CD4-positive, alpha-beta memory T cell (primary cell): ENCODE results near the gene GRID1. TPM values are rescaled to one million over a fixed set of nuclear protein-coding genes. Genes with fewer than 3 reads are reported as not detected.

Source experiments
- CTCF ChIA-PET: fragments of 350-600 bp; sonication (Branson Sonifier 250); formaldehyde crosslinking; loops from one replicate; lab custom pipeline; 2021; ENCODE audit warnings: inconsistent platforms; ENCODE audit not compliant: partially characterized antibody; lab: Charles Lee
- POLR2A ChIA-PET: fragments of 350-600 bp; sonication (Branson Sonifier 250); formaldehyde crosslinking; loops from one replicate; lab custom pipeline; 2021; ENCODE audit not compliant: partially characterized antibody; lab: Charles Lee
- DNase-seq, 5 donors: peaks; one replicate each; pipeline versions ENCODE4 v3.0.0 to v3.0.0-alpha.2; 2020 to 2022; ENCODE audit warnings: mixed read lengths in 1 of 5
- H3K27ac ChIP-seq: one replicate; pipeline ENCODE4 v1.7.0; 2013; ENCODE audit warnings: low read depth, low read length
- H3K27me3 ChIP-seq: 2 replicates; pipeline ENCODE4 v1.7.0; 2013; ENCODE audit warnings: mild to moderate bottlenecking, low read length, moderate library complexity; ENCODE audit not compliant: insufficient read depth
- H3K36me3 ChIP-seq: 2 replicates; pipeline ENCODE4 v1.7.0; 2013; ENCODE audit warnings: mild to moderate bottlenecking, low read length, moderate library complexity; ENCODE audit not compliant: insufficient read depth
- H3K4me1 ChIP-seq: 2 replicates; pipeline ENCODE4 v1.7.0; 2013; ENCODE audit warnings: mild to moderate bottlenecking, low read length, moderate library complexity; ENCODE audit not compliant: insufficient read depth
- H3K4me3 ChIP-seq, 2 donors: one replicate each; pipeline ENCODE4 v1.7.0; 2013; ENCODE audit warnings: low read length in 2 of 2, mild to moderate bottlenecking in 1 of 2
- H3K9me3 ChIP-seq, 2 donors: one replicate each; pipeline ENCODE4 v1.7.0; 2013; ENCODE audit warnings: low read length in 2 of 2, control low read depth in 1 of 2; ENCODE audit not compliant: control insufficient read depth in 1 of 2
- H3K27ac Mint-ChIP-seq, 7 donors: one replicate each; pipeline ENCODE4 v1.8.0; 2020 to 2021; ENCODE audit warnings: mixed read lengths in 7 of 7, mild to moderate bottlenecking in 6 of 7, inconsistent platforms in 3 of 7, moderate library complexity in 3 of 7
- H3K27me3 Mint-ChIP-seq, 2 donors: one replicate each; pipeline ENCODE4 v1.8.0; 2020 to 2021; ENCODE audit warnings: mixed read lengths in 2 of 2
- H3K36me3 Mint-ChIP-seq, 2 donors: one replicate each; pipeline ENCODE4 v1.8.0; 2020 to 2021; ENCODE audit warnings: mixed read lengths in 2 of 2, inconsistent platforms in 1 of 2, mild to moderate bottlenecking in 1 of 2
- H3K4me1 Mint-ChIP-seq, 4 donors: one replicate each; pipeline ENCODE4 v1.8.0; 2020 to 2021; ENCODE audit warnings: mixed read lengths in 4 of 4, mild to moderate bottlenecking in 1 of 4
- H3K4me3 Mint-ChIP-seq, 8 donors: one replicate each; pipeline ENCODE4 v1.8.0; 2020 to 2021; ENCODE audit warnings: mixed read lengths in 8 of 8, mild to moderate bottlenecking in 7 of 8, moderate library complexity in 6 of 8, inconsistent platforms in 3 of 8
- H3K9me3 Mint-ChIP-seq, 8 donors: one replicate each; pipeline ENCODE4 v1.8.0; 2020 to 2021; ENCODE audit warnings: mixed read lengths in 8 of 8, mild to moderate bottlenecking in 5 of 8, inconsistent platforms in 3 of 8, moderate library complexity in 1 of 8
- intact Hi-C: fragments of 100-400 bp; cut with micrococcal nuclease; formaldehyde crosslinking; loops from one replicate; pipeline ENCODE4 v1.15.1; 2023
- polyA plus RNA-seq, 2 donors: library from polyadenylated mRNA; unstranded; fragments of 300-500 nt; fragmentation: Illumina TruSeq; gene quantifications; one replicate each; pipeline ENCODE4 v1.2.3, GENCODE V29; 2021
- total RNA-seq, 2 experiments: library from RNA; stranded (reverse); gene quantifications; one replicate each; pipeline ENCODE4 v1.2.3, GENCODE V29; 2021

GRID1 gene
- total and polyA plus RNA-seq, 4 experiments from 2014 or later, result not detected

DNA sequence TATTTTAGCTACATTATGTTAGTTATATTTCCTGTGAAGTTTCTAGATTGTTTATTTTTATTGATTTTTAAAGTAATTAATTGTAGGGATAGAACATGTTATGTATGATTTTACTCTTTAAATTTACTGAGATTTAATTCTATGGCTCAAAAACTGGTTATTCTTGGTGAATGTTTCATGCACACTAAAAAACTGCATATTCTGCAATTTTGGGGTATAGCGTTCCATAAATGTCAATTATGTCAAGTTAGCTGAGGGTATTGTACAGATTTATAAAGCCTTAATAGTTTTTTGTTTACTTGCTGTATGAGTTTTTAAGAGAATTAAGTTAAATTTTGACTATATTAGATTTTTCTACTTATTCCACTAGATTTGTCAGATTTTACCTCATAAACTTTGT, 669.7 kb downstream of the GRID1 start:
- Histone ChIP-seq H3K4me1 (no peaks in the 10 kb centered on the region), H3K4me3 (no peak overlapping the region), H3K27ac (no peak overlapping the region), H3K36me3 (no peaks in the 10 kb centered on the region), H3K27me3 (no peaks in the 10 kb centered on the region), H3K9me3 (no peaks in the 10 kb centered on the region)
- ChIA-PET POLR2A (no interaction called here), CTCF (no interaction called here)
- no peaks in the 10 kb centered on the region for H3K36me3 Mint-ChIP-seq
- DNase-seq, result no peak
- H3K4me3 Mint-ChIP-seq, result no peak overlapping the region
- H3K27ac Mint-ChIP-seq, result no peak overlapping the region
- peaks cover 0 to 11% (median 3%) of the 10 kb centered on the region in 8 donors for H3K9me3 Mint-ChIP-seq
- peaks cover 10 to 18% of the 10 kb centered on the region in 2 donors for H3K27me3 Mint-ChIP-seq
- intact Hi-C loops, result no loop called here
- H3K4me1 Mint-ChIP-seq, result no peaks in the 10 kb centered on the region

DNA sequence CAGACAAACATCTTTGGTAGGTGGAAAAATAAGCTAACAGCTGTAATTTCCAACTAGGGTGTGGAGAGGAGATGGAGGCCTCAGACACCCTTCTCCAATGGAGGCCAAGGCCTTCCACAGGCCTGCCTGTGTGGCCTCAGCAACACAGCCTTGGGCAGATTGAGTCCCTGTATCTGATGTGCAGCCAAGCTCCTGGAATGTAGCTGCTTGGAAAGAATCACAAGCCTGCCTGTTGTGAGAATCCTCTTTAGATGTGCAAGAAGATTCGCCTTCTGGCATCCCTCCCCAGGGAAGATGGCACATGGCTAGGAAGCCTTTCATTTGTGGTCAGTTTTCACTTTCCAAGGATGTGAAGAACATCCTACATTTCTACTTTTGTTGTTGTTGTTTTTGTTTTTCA, 684.0 kb downstream of the GRID1 start:
- POLR2A ChIA-PET, result no interaction called here
- Histone ChIP-seq H3K9me3 (no peaks in the 10 kb centered on the region), H3K27me3 (no peaks in the 10 kb centered on the region), H3K27ac (no peak overlapping the region), H3K4me3 (no peak overlapping the region), H3K4me1 (no peaks in the 10 kb centered on the region), H3K36me3 (no peaks in the 10 kb centered on the region)
- DNase-seq, result no peak
- Mint-ChIP-seq H3K27me3 (peaks cover 3 to 8% of the 10 kb centered on the region in 2 donors), H3K27ac (no peak overlapping the region), H3K4me3 (no peak overlapping the region), H3K4me1 (no peaks in the 10 kb centered on the region), H3K36me3 (no peaks in the 10 kb centered on the region), H3K9me3 (no peaks in the 10 kb centered on the region)
- intact Hi-C loops, result no loop called here
- CTCF ChIA-PET, result interaction anchor here (1.2 to 2.1 kb wide), 2 partner anchors 8 to 9 kb away, joined by 4 to 5 read pairs; no protein-coding TSS in a partner anchor

- H3K9me3 ChIP-seq, result no peaks in the 10 kb centered on the region
- Mint-ChIP-seq H3K27ac (no peak overlapping the region), H3K4me1 (no peaks in the 10 kb centered on the region), H3K36me3 (no peaks in the 10 kb centered on the region), H3K9me3 (no peaks in the 10 kb centered on the region), H3K4me3 (no peak overlapping the region), H3K27me3 (peaks cover 3 to 8% of the 10 kb centered on the region in 2 donors)
- POLR2A ChIA-PET, result no interaction called here
- intact Hi-C loops, result no loop called here
- no peak overlapping the region for H3K27ac ChIP-seq
- DNase-seq, result no peak
- H3K36me3 ChIP-seq, result no peaks in the 10 kb centered on the region
- H3K4me1 ChIP-seq, result no peaks in the 10 kb centered on the region
- H3K4me3 ChIP-seq, result no peak overlapping the region
- CTCF ChIA-PET, result no interaction called here
- no peaks in the 10 kb centered on the region for H3K27me3 ChIP-seq
Measured at GRCh38 chr10:85679710-85680109, 686.9 kb downstream of the GRID1 start.

DNA sequence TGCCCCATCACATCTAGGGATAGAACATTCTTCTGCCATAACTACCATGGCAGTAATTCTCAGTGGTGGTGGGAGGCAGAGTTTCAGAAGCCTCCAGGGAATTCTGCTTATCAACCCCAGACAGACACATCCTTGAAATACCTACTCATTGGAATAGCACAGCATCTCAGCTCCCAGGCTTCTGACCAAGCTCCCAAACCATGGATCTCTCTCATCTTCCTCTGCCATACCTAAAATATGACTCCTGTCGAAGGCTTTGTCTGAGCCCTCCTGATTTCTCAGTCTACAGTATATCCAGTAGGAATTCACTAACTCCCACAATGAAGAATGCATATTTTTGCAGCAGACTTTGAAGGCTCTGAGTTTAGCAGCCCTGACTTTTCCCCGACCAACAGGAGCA, 687.5 kb downstream of the GRID1 start:
- peaks cover 3 to 8% of the 10 kb centered on the region in 2 donors for H3K27me3 Mint-ChIP-seq
- CTCF ChIA-PET, result no interaction called here
- DNase-seq, result no peak
- no peaks in the 10 kb centered on the region for H3K4me1 ChIP-seq
- no peak overlapping the region for H3K4me3 ChIP-seq
- H3K27me3 ChIP-seq, result no peaks in the 10 kb centered on the region
- H3K27ac ChIP-seq, result no peak overlapping the region
- H3K36me3 ChIP-seq, result no peaks in the 10 kb centered on the region
- no peaks in the 10 kb centered on the region for H3K4me1 Mint-ChIP-seq
- H3K36me3 Mint-ChIP-seq, result no peaks in the 10 kb centered on the region
- no peak overlapping the region for H3K4me3 Mint-ChIP-seq
- no peak overlapping the region for H3K27ac Mint-ChIP-seq
- intact Hi-C loops, result no loop called here
- H3K9me3 Mint-ChIP-seq, result no peaks in the 10 kb centered on the region
- POLR2A ChIA-PET, result no interaction called here
- H3K9me3 ChIP-seq, result no peaks in the 10 kb centered on the region

DNA sequence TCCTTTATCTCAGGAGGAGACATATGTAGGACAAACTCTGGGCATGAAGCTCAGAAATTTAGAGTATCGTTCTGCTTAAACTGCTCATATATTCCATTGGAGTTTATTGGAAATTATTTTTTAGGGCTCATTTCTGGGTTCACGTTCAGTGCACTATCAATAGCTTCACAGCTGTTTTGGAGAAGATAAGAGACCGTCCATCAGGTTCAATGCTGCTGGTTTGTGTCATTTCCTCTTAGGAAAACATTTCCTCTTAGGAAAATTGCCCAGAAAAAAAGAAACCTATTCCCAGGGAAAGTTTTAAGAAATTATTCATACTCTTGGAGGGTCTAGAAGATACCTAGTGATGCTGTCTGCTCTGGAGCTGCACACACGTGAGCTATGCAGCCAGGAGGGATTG, 691.7 kb downstream of the GRID1 start:
- peaks cover 0 to 11% (median 8%) of the 10 kb centered on the region in 8 donors for H3K9me3 Mint-ChIP-seq
- H3K4me1 ChIP-seq, result no peaks in the 10 kb centered on the region
- ChIA-PET POLR2A (no interaction called here), CTCF (interaction anchor here (1.1 to 1.4 kb wide), 2 partner anchors 8 to 30 kb away, joined by 4 to 5 read pairs; no protein-coding TSS in a partner anchor)
- intact Hi-C loops, result no loop called here
- no peak overlapping the region for H3K27ac Mint-ChIP-seq
- no peaks in the 10 kb centered on the region for H3K36me3 ChIP-seq
- H3K9me3 ChIP-seq, result no peaks in the 10 kb centered on the region
- DNase-seq, result no peak
- peaks cover 0 to 2% (median 0%) of the 10 kb centered on the region in 4 donors for H3K4me1 Mint-ChIP-seq
- H3K27me3 ChIP-seq, result no peaks in the 10 kb centered on the region
- H3K27ac ChIP-seq, result no peak overlapping the region
- no peak overlapping the region for H3K4me3 ChIP-seq
- no peaks in the 10 kb centered on the region for H3K36me3 Mint-ChIP-seq
- H3K27me3 Mint-ChIP-seq, result peaks cover 0 to 8% of the 10 kb centered on the region in 2 donors
- no peak overlapping the region for H3K4me3 Mint-ChIP-seq

- ChIA-PET CTCF (no interaction called here), POLR2A (no interaction called here)
- DNase-seq, result no peak
- no peaks in the 10 kb centered on the region for H3K36me3 ChIP-seq
- Mint-ChIP-seq H3K27me3 (peaks cover 0 to 4% of the 10 kb centered on the region in 2 donors), H3K9me3 (peaks cover 0 to 11% (median 8%) of the 10 kb centered on the region in 8 donors), H3K4me1 (peaks cover 0 to 2% (median 0%) of the 10 kb centered on the region in 4 donors), H3K27ac (no peak overlapping the region), H3K4me3 (no peak overlapping the region), H3K36me3 (no peaks in the 10 kb centered on the region)
- no peaks in the 10 kb centered on the region for H3K4me1 ChIP-seq
- no peak overlapping the region for H3K4me3 ChIP-seq
- no peaks in the 10 kb centered on the region for H3K27me3 ChIP-seq
- H3K27ac ChIP-seq, result no peak overlapping the region
- intact Hi-C loops, result no loop called here
- no peaks in the 10 kb centered on the region for H3K9me3 ChIP-seq
Measured at GRCh38 chr10:85673270-85673669, 693.3 kb downstream of the GRID1 start.

DNA sequence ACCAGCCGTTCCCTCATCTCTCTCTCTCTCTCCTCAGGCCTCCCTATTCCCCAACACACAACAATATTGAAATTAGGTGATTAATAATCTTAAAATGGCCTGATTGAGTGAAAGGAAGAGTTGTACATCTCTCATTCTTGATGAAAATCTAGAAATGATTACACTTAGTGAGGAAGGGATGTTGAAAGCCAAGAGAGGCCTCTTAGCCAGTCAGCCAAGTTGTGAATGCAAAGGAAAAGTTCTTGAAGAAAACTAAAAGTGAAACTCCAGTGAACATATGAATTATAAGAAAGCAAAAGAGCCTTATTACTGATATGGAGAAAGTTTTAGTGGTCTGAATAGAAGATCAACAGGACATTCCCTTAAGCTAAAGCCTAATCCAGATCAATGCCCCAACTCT, 695.1 kb downstream of the GRID1 start:
- H3K4me1 ChIP-seq, result no peaks in the 10 kb centered on the region
- H3K27ac Mint-ChIP-seq, result no peak overlapping the region
- intact Hi-C loops, result no loop called here
- H3K36me3 ChIP-seq, result no peaks in the 10 kb centered on the region
- no peaks in the 10 kb centered on the region for H3K36me3 Mint-ChIP-seq
- H3K27ac ChIP-seq, result no peak overlapping the region
- no peak for DNase-seq
- no peaks in the 10 kb centered on the region for H3K9me3 ChIP-seq
- H3K27me3 Mint-ChIP-seq, result peaks cover 0 to 1% of the 10 kb centered on the region in 2 donors
- no peaks in the 10 kb centered on the region for H3K27me3 ChIP-seq
- ChIA-PET POLR2A (no interaction called here), CTCF (no interaction called here)
- H3K4me3 ChIP-seq, result no peak overlapping the region
- peaks cover 0 to 2% (median 0%) of the 10 kb centered on the region in 4 donors for H3K4me1 Mint-ChIP-seq
- no peak overlapping the region for H3K4me3 Mint-ChIP-seq
- H3K9me3 Mint-ChIP-seq, result peaks cover 0 to 11% (median 8%) of the 10 kb centered on the region in 8 donors
